A549 (cell line): Measurements from ENCODE around the gene GMDS.

Experiments
- HDAC2 ChIP-seq: fragments of 200-600 bp; sonication (generic); IDR thresholded peaks from 2 replicates; pipeline ENCODE4 v1.6.1; 2016
- JUN ChIP-seq, 2 experiments: fragments of >200 bp; sonication (Bioruptor Twin); formaldehyde crosslinking; IDR thresholded peaks; 2 replicates in 1 of 2; 3 replicates in 1 of 2; pipeline ENCODE4 v1.6.1; 2016 to 2017
- KDM1A ChIP-seq: fragments of 200-600 bp; sonication (generic); IDR thresholded peaks from 2 replicates; pipeline ENCODE4 v1.6.1; 2016; ENCODE audit warnings: low read depth, mild to moderate bottlenecking
- POLR2A ChIP-seq: IDR thresholded peaks from 2 replicates; pipeline ENCODE4 v1.6.1; 2012; ENCODE audit warnings: mild to moderate bottlenecking, low read length
- SMC3 ChIP-seq: fragments of >200 bp; sonication (Bioruptor Twin); formaldehyde crosslinking; IDR thresholded peaks from 3 replicates; pipeline ENCODE4 v1.6.1; 2018; ENCODE audit warnings: inconsistent platforms
- ZC3H11A ChIP-seq: fragments of 450-650 bp; IDR thresholded peaks from 2 replicates; pipeline ENCODE4 v1.6.1; 2014; ENCODE audit warnings: antibody characterized with exemption, mild to moderate bottlenecking
- TF ChIP-seq, protein P1 (sequence below): IDR thresholded peaks from 2 replicates; pipeline ENCODE4 v1.6.1; 2012

DNA sequence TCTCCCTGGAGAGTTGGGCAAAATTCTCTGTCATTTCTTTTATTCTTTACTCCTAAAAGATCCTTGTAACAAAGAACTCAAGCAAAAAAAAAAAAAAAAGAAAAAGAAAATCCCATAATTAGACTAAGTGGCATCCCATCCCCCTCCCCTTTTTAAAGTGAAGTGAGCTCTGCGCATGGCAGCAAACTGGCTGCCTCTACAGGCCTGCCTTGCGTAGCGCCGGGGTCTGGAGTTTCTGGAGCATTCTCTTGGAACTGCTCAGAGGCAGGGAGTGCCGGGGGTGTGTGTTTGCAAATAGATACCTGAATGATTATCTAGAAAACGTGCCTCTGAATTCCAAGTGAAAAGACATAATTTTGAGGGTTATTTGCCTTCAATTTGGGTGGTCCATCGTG is 587.6 kb downstream of the GMDS start:
- no peak for TF ChIP-seq ZC3H11A
- no peak for TF ChIP-seq HDAC2
- no peak for TF ChIP-seq POLR2A
- TF ChIP-seq SMC3, result no peak
- TF ChIP-seq, protein P1, sequence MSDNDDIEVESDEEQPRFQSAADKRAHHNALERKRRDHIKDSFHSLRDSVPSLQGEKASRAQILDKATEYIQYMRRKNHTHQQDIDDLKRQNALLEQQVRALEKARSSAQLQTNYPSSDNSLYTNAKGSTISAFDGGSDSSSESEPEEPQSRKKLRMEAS, result no peak
- no peak for TF ChIP-seq KDM1A
- no peak for TF ChIP-seq JUN (IDR thresholded peaks at IDR 0.05)
